GM23338 (cell line): Measurements from ENCODE around the gene CHD9. TPM values are rescaled to one million over a fixed set of nuclear protein-coding genes. Genes with fewer than 3 reads are reported as not detected.

Source experiments
- ATAC-seq: fragments of 200-7000 bp; cut with Tn5 transposase; 3 replicates; pipeline ENCODE4 v1.9.1; 2020
- DNase-seq: peaks from one replicate; pipeline ENCODE4 v3.0.0-alpha.2; 2015; ENCODE audit warnings: low spot score
- H2AFZ ChIP-seq: fragments of 200-600 bp; sonication (generic); 2 replicates; pipeline ENCODE4 v1.8.0; 2016; ENCODE audit warnings: antibody characterized with exemption, mild to moderate bottlenecking, moderate library complexity
- H3F3A ChIP-seq: fragments of 200-600 bp; sonication (generic); replicated peaks from 2 replicates; pipeline ENCODE4 v1.8.0; 2017; ENCODE audit warnings: antibody characterized with exemption, mixed run types, low read depth
- H3K27ac ChIP-seq: fragments of 200-600 bp; sonication (generic); 2 replicates; pipeline ENCODE4 v1.6.1; 2016; ENCODE audit warnings: low read depth
- H3K27me3 ChIP-seq: fragments of 200-600 bp; sonication (generic); 2 replicates; pipeline ENCODE4 v1.8.0; 2016; ENCODE audit warnings: mild to moderate bottlenecking, mixed run types, moderate library complexity; ENCODE audit not compliant: insufficient read depth
- H3K36me3 ChIP-seq: fragments of 200-600 bp; sonication (generic); 2 replicates; pipeline ENCODE4 v1.8.0; 2016; ENCODE audit warnings: mild to moderate bottlenecking; ENCODE audit not compliant: insufficient read depth
- H3K4me1 ChIP-seq: fragments of 200-600 bp; sonication (generic); 2 replicates; pipeline ENCODE4 v1.8.0; 2016; ENCODE audit warnings: mild to moderate bottlenecking, moderate library complexity; ENCODE audit not compliant: insufficient read depth
- H3K4me2 ChIP-seq: fragments of 200-600 bp; sonication (generic); 2 replicates; pipeline ENCODE4 v1.7.1; 2017; ENCODE audit warnings: mixed run types
- H3K4me3 ChIP-seq: fragments of 200-600 bp; sonication (generic); 2 replicates; pipeline ENCODE4 v1.6.1; 2016; ENCODE audit warnings: mixed run types
- H3K79me2 ChIP-seq: fragments of 200-600 bp; sonication (generic); replicated peaks from 2 replicates; pipeline ENCODE4 v1.8.0; 2017; ENCODE audit warnings: mild to moderate bottlenecking; ENCODE audit not compliant: insufficient read depth
- H3K9me2 ChIP-seq: fragments of 200-600 bp; sonication (generic); 2 replicates; pipeline ENCODE4 v1.8.0; 2017; ENCODE audit not compliant: insufficient read depth
- H4K20me1 ChIP-seq: fragments of 200-600 bp; sonication (generic); replicated peaks from 2 replicates; pipeline ENCODE4 v1.8.0; 2017; ENCODE audit warnings: mild to moderate bottlenecking; ENCODE audit not compliant: insufficient read depth
- H3K27ac Mint-ChIP-seq: 2 replicates; pipeline ENCODE4 v1.8.0; 2020; ENCODE audit warnings: inconsistent platforms, mild to moderate bottlenecking, moderate library complexity, mixed read lengths
- H3K27me3 Mint-ChIP-seq: 3 replicates; pipeline ENCODE4 v1.8.0; 2022; ENCODE audit warnings: low read depth, mild to moderate bottlenecking, moderate library complexity, mixed read lengths, inconsistent platforms; ENCODE audit not compliant: insufficient read depth, poor library complexity
- H3K36me3 Mint-ChIP-seq: 3 replicates; pipeline ENCODE4 v1.8.0; 2021; ENCODE audit warnings: low read depth, mild to moderate bottlenecking, inconsistent platforms, moderate library complexity, mixed read lengths
- H3K4me1 Mint-ChIP-seq: 3 replicates; pipeline ENCODE4 v1.8.0; 2020; ENCODE audit warnings: mild to moderate bottlenecking, inconsistent platforms, mixed read lengths
- H3K4me3 Mint-ChIP-seq: 3 replicates; pipeline ENCODE4 v1.8.0; 2021; ENCODE audit warnings: moderate library complexity, mild to moderate bottlenecking, inconsistent platforms, mixed read lengths
- H3K9me3 Mint-ChIP-seq: 3 replicates; pipeline ENCODE4 v1.8.0; 2020; ENCODE audit warnings: moderate library complexity, mild to moderate bottlenecking, inconsistent platforms, mixed read lengths
- CREB1 ChIP-seq: fragments of 250-450 bp; sonication (Bioruptor Pico); IDR thresholded peaks from 2 replicates; pipeline ENCODE4 v1.5.0; 2020; ENCODE audit warnings: low read depth, mild to moderate bottlenecking, moderate library complexity
- EZH2 ChIP-seq: fragments of 200-600 bp; sonication (generic); IDR thresholded peaks from one replicate; pipeline ENCODE4 v1.8.0; 2017; ENCODE audit warnings: antibody characterized with exemption, mild to moderate bottlenecking, low read depth; ENCODE audit not compliant: unreplicated experiment
- EZH2phosphoT487 ChIP-seq: fragments of 200-600 bp; sonication (generic); IDR thresholded peaks from one replicate; pipeline ENCODE4 v1.8.1; 2018; ENCODE audit warnings: antibody characterized with exemption; ENCODE audit not compliant: unreplicated experiment
- JUNB ChIP-seq: IDR thresholded peaks from one replicate; pipeline ENCODE4 v1.6.1; 2016; ENCODE audit warnings: antibody characterized with exemption; ENCODE audit not compliant: unreplicated experiment
- POLR2AphosphoS5 ChIP-seq: IDR thresholded peaks from 2 replicates; pipeline ENCODE4 v1.6.1; 2016; ENCODE audit warnings: antibody characterized with exemption, low read depth
- STAT1 ChIP-seq: IDR thresholded peaks from one replicate; pipeline ENCODE4 v1.6.1; 2016; ENCODE audit warnings: antibody characterized with exemption; ENCODE audit not compliant: unreplicated experiment
- ZNF114 ChIP-seq: fragments of 250-450 bp; sonication (Bioruptor Pico); IDR thresholded peaks from 2 replicates; pipeline ENCODE4 v1.5.0; 2020; ENCODE audit warnings: mild to moderate bottlenecking, moderate library complexity
- ZNF462 ChIP-seq: fragments of 250-450 bp; sonication (Bioruptor Pico); IDR thresholded peaks from 2 replicates; pipeline ENCODE4 v1.5.0; 2020; ENCODE audit warnings: mild to moderate bottlenecking, moderate library complexity
- polyA plus RNA-seq: library from polyadenylated mRNA; unstranded; fragments of >200 nt; fragmentation: Nextera tagmentation; extraction: Ambion mirVana; gene quantifications from 2 replicates; pipeline ENCODE4 v1.2.1, GENCODE V29; 2016
- total RNA-seq: library from RNA; depleted of rRNA; stranded (reverse); fragments of >200 nt; shearing (Covaris generic); gene quantifications from 2 replicates; pipeline ENCODE4 v1.2.3, GENCODE V29; 2014

The CHD9 gene
- total and polyA plus RNA-seq, 2 experiments from 2014 or later = 18.8 to 46.6 TPM

- peak overlapping the region; percentile 91 for H3K4me3 Mint-ChIP-seq
- ATAC-seq (no peak), DNase-seq (no peak)
- H3K27ac ChIP-seq = no peak overlapping the region
- H3K9me2 ChIP-seq = no peaks in the 10 kb centered on the region
- H3K36me3 Mint-ChIP-seq = peaks cover 43% of the 10 kb centered on the region
- H3K36me3 ChIP-seq = no peaks in the 10 kb centered on the region
- H3K4me2 ChIP-seq = peak overlapping the region; percentile 5; the same call in 1 of the 2 replicates
- no peak for TF ChIP-seq EZH2
- TF ChIP-seq ZNF462 (CRISPR knock-in tag) = no peak
- no peak for TF ChIP-seq POLR2AphosphoS5
- no peak for TF ChIP-seq ZNF114 (CRISPR knock-in tag)
- no peak for TF ChIP-seq STAT1
- TF ChIP-seq CREB1 (CRISPR knock-in tag) = no peak
- no peak for TF ChIP-seq JUNB
- no peak for TF ChIP-seq EZH2phosphoT487
- 0 out of 2 replicates have a peak, but pooled peaks cover 4% of the 10 kb centered on the region for H3K4me1 ChIP-seq
- H3K27me3 ChIP-seq = no peaks in the 10 kb centered on the region
- no peaks in the 10 kb centered on the region for H4K20me1 ChIP-seq
- no peak overlapping the region for H3K27ac Mint-ChIP-seq
- H3K27me3 Mint-ChIP-seq = peaks cover 2% of the 10 kb centered on the region
- H3F3A ChIP-seq = no peaks in the 10 kb centered on the region
- H2AFZ ChIP-seq = no peak overlapping the region
- 0 out of 2 replicates have a peak overlapping the region, but pooled peaks have one; percentile 13 for H3K4me3 ChIP-seq
- H3K4me1 Mint-ChIP-seq = peaks cover 24% of the 10 kb centered on the region; the same call in 2 of the 3 replicates
- peaks cover 14% of the 10 kb centered on the region; the same call in 1 of the 2 replicates for H3K79me2 ChIP-seq
- H3K9me3 Mint-ChIP-seq = no peaks in the 10 kb centered on the region
These were observed 155.1 kb downstream of the CHD9 start for GRCh38 chr16:53209877-53210276.
